ENCODE data around the gene SCN5A. TPM values are rescaled to one million over a fixed set of nuclear protein-coding genes. Genes with fewer than 3 reads are reported as not detected.
"Not testable (repeated sequence)": the region's sequence is repeated elsewhere in the genome, so short reads cannot be mapped to it uniquely, and the experiment has no call there.

Gene SCN5A
- total RNA-seq, 1 donor from 2014 or later, result 1.4 TPM

DNA sequence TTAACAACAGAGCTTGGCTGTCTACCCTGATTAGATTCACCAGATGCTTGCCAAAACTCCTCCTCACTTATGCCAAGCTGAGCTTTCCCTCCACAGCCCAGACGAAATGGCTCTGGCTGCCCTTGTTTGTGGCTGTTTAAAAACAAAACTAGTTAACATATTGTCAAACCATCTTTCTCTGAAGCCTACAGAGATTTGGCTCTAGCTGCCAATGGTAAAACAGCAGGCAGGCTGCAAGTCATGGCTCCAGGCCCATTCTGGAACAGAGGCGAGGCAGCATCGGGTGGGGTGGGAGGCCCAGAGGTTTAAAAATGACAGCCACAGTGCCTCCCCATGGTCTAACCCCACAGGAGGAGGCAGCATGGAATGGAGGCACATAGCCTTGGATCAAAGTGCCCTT lies 75.9 kb downstream of the SCN5A start:
- no peaks in the 10 kb centered on the region for H3K4me1 Mint-ChIP-seq
- peak in 1 of 2 experiments; percentile 22 for DNase-seq (ENCODE audit: low spot score in 2 of 2, unreplicated experiment in 2 of 2)
- peaks cover 9% of the 10 kb centered on the region for H3K9me3 Mint-ChIP-seq
- no peak overlapping the region for H3K4me3 Mint-ChIP-seq
- TF ChIP-seq, protein P1, sequence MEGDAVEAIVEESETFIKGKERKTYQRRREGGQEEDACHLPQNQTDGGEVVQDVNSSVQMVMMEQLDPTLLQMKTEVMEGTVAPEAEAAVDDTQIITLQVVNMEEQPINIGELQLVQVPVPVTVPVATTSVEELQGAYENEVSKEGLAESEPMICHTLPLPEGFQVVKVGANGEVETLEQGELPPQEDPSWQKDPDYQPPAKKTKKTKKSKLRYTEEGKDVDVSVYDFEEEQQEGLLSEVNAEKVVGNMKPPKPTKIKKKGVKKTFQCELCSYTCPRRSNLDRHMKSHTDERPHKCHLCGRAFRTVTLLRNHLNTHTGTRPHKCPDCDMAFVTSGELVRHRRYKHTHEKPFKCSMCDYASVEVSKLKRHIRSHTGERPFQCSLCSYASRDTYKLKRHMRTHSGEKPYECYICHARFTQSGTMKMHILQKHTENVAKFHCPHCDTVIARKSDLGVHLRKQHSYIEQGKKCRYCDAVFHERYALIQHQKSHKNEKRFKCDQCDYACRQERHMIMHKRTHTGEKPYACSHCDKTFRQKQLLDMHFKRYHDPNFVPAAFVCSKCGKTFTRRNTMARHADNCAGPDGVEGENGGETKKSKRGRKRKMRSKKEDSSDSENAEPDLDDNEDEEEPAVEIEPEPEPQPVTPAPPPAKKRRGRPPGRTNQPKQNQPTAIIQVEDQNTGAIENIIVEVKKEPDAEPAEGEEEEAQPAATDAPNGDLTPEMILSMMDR (IDR thresholded peaks at IDR 0.05; ENCODE audit: unreplicated experiment), result no peak
- no peaks in the 10 kb centered on the region for H3K36me3 Mint-ChIP-seq
- H3K27me3 Mint-ChIP-seq (ENCODE audit: low read depth), result peaks cover 4% of the 10 kb centered on the region
- H3K27ac Mint-ChIP-seq, result no peak overlapping the region

DNA sequence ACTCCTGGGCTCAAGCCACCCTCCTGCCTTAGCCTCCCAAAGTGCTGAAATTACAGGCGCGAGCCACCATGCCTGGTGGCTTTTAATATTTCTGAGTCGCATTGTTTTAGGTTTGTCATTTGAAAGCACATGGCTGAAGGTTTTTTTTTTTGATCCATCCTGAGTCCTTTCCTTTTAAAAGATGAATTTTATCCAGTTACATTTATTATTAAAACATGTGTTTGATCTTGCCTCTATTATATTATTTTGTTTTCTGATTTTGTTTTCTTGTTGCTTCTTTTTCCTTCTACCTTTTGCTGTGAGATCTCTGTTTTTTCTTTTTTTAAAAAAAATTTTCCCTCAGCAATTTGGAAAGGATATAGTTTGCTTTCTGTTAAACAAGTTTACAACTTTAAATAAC lies 76.4 kb downstream of the SCN5A start:
- Mint-ChIP-seq H3K27me3 (ENCODE audit: low read depth) (peaks cover 3% of the 10 kb centered on the region), H3K9me3 (peaks cover 9% of the 10 kb centered on the region)

DNA sequence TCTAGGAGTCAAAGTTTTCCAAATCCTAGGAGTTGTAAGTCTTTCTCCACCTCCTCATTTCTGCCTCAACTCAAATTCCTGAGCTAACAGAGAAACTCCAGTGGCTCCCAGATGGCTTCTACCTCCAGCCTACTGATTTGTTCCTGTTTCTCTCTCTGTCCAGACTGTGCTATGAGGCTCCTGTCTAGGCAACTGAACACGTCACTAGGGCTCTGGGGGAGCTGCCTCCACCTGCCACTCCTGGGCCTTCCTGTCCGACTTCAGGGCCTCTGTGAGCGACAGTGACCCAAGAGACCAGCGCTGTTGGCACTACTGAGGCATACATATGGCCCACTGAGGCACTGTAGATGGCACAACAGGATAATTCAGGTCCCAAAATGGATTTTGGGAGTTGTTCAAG lies 82.0 kb downstream of the SCN5A start:
- Mint-ChIP-seq H3K4me3 (no peak overlapping the region), H3K36me3 (no peaks in the 10 kb centered on the region), H3K27ac (no peak overlapping the region), H3K4me1 (no peaks in the 10 kb centered on the region), H3K27me3 (ENCODE audit: low read depth) (no peaks in the 10 kb centered on the region), H3K9me3 (peaks cover 4% of the 10 kb centered on the region)
- TF ChIP-seq, protein P1 (IDR thresholded peaks at IDR 0.05; ENCODE audit: unreplicated experiment), result no peak
- DNase-seq (ENCODE audit: low spot score in 2 of 2, unreplicated experiment in 2 of 2), result peak in 1 of 2 experiments; percentile 16

More for the DNA sequence above, 76.4 kb downstream of the SCN5A start:
- no peak for DNase-seq (ENCODE audit: low spot score in 2 of 2, unreplicated experiment in 2 of 2)
- Mint-ChIP-seq H3K27ac (no peak overlapping the region), H3K4me3 (no peak overlapping the region), H3K4me1 (no peaks in the 10 kb centered on the region), H3K36me3 (no peaks in the 10 kb centered on the region)
- TF ChIP-seq, protein P1 (IDR thresholded peaks at IDR 0.05; ENCODE audit: unreplicated experiment), result no peak

DNA sequence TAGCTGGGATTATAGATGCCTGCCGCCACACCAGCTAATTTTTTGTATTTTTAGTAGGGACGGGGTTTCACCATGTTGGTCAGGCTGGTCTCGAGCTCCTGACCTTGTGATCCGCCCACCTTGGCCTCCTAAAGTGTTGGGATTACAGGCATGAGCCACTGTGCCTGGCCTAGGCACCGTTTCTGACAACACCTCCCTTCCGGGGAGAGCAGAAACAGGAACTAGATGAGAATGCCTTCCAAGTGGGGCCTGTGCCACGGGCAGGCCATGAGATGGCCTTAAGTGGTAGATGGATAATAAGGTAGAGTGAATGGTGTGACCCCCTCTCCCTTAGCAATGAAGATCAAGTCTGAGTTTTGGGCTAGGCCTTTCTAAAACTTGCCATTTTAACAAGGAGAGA lies 82.7 kb downstream of the SCN5A start:
- not testable (repeated sequence) for H3K27ac Mint-ChIP-seq; H3K27me3 Mint-ChIP-seq (ENCODE audit: low read depth); H3K9me3 Mint-ChIP-seq; H3K36me3 Mint-ChIP-seq; H3K4me3 Mint-ChIP-seq; H3K4me1 Mint-ChIP-seq
- peak in 1 of 2 experiments; percentile 25 for DNase-seq (ENCODE audit: low spot score in 2 of 2, unreplicated experiment in 2 of 2)

DNA sequence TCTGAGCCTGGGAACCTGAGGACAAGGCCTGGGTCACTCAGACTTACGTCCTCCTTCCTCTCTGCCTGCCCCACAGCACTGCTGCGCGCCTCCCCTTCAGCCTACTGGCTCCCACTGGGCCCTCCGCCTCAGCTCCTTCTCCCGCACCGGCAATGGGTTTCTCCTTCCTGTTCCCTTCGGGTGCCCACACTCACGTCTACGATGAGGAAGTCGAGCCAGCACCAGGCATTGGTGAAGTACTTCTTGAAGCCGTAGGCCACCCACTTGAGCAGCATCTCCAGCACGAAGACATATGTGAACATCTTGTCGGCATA lies 83.3 kb downstream of the SCN5A start:
- Mint-ChIP-seq H3K27me3 (ENCODE audit: low read depth) (no peaks in the 10 kb centered on the region), H3K4me3 (no peak overlapping the region), H3K9me3 (peaks cover 4% of the 10 kb centered on the region), H3K27ac (no peak overlapping the region), H3K4me1 (no peaks in the 10 kb centered on the region), H3K36me3 (no peaks in the 10 kb centered on the region)
- TF ChIP-seq, protein P1 (IDR thresholded peaks at IDR 0.05; ENCODE audit: unreplicated experiment), result no peak
- no peak for DNase-seq (ENCODE audit: low spot score in 2 of 2, unreplicated experiment in 2 of 2)

DNA sequence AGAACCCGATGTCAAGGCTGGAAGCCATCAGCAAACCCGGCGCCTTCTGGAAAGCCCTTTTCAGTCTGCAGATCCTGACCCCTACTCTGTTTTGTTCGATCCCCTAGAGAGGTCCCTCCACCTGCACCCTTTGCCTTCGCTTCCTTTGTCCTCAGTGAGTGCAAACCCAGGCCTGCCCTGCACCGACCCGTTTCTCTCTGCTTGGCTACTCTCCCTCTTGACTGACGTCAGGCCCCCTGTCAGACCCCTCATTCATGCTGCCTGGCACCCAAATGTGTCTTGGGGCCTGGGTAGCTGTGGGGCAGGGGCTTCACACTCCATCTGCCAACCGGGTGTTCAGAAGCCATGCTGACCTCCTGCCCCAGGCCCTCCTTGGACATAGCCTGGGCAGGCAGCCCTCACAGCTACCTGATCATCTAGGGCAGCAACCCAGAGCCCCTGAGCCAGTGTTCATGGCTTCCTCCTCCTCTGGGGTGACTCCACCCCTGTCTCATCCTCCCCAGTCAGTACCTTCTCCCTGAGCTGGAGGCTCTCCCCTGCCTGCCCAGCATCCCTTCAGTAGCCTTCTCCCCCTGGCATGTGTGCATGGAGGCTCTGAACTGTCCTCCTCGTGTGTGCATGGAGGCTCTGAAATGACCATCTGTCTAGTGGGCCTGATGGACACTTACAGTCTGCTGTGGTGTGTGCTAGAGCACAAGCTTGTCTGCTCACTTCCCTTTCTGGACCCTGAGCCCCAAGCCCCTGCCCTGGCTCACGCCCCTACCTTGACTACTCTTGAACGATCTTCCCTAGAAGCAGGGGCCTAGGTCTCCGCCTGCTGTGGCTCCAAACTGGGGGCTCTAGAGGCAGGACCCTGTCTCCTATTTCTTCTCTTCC lies 83.9 kb downstream of the SCN5A start:
- no peak for DNase-seq (ENCODE audit: low spot score in 2 of 2, unreplicated experiment in 2 of 2)
- Mint-ChIP-seq H3K4me1 (no peaks in the 10 kb centered on the region), H3K36me3 (no peaks in the 10 kb centered on the region), H3K4me3 (no peak overlapping the region), H3K9me3 (no peaks in the 10 kb centered on the region), H3K27me3 (ENCODE audit: low read depth) (no peaks in the 10 kb centered on the region), H3K27ac (no peak overlapping the region)
- TF ChIP-seq, protein P1 (IDR thresholded peaks at IDR 0.05; ENCODE audit: unreplicated experiment), result no peak

All from mesothelial cell of epicardium (in vitro differentiated cells).